ENCODE results near the gene DAP. TPM values are rescaled to one million over a fixed set of nuclear protein-coding genes. Genes with fewer than 3 reads are reported as not detected.

DAP gene
- polyA plus RNA-seq, 3 donors: 60.9 to 69.0 (median 62.3) TPM

- no peaks in the 10 kb centered on the region for H3K4me1 ChIP-seq (ENCODE audit: control insufficient read depth in 1 of 2, insufficient read depth in 2 of 2, low read length in 2 of 2)
- Mint-ChIP-seq H3K9me3 (peaks cover 0 to 2% (median 0%) of the 10 kb centered on the region in 7 donors), H3K4me1 (no peaks in the 10 kb centered on the region), H3K27ac (peak overlapping the region in 1 of 7 donors; percentile 41), H3K36me3 (no peaks in the 10 kb centered on the region), H3K27me3 (ENCODE audit: low read depth in 3 of 3) (peaks cover 0 to 1% (median 0%) of the 10 kb centered on the region in 3 donors), H3K4me3 (no peak overlapping the region)
- DNase-seq: no peak
- no peaks in the 10 kb centered on the region for H4K20me1 ChIP-seq (ENCODE audit: insufficient read depth, low read length)
- intact Hi-C loops (cut with micrococcal nuclease): no loop called here
- WGBS (ENCODE audit: insufficient coverage): 91% methylated on average over 6 of the region's 12 CpGs
- H3K4me2 ChIP-seq (replicated peaks; ENCODE audit: extremely low read depth, low read length, poor library complexity, severe bottlenecking): no peak overlapping the region
- no peak overlapping the region for H3K27ac ChIP-seq (ENCODE audit: low read depth in 1 of 2, low read length in 2 of 2)
- H3K9ac ChIP-seq (ENCODE audit: insufficient read depth, low read length, poor library complexity, severe bottlenecking): no peak overlapping the region
- H2AFZ ChIP-seq (ENCODE audit: insufficient read depth, low read depth, low read length, poor library complexity, severe bottlenecking): no peak overlapping the region
- no peak for TF ChIP-seq CTCF (IDR thresholded peaks at IDR 0.05)
- no peaks in the 10 kb centered on the region for H3K79me2 ChIP-seq (ENCODE audit: insufficient read depth, low read length)
- H3K9me3 ChIP-seq (replicated peaks in 1 of 2; ENCODE audit: control insufficient read depth in 1 of 2, insufficient read depth in 1 of 2, low read length in 2 of 2): no peaks in the 10 kb centered on the region
- no peaks in the 10 kb centered on the region for H3K36me3 ChIP-seq (replicated peaks in 1 of 2; ENCODE audit: control insufficient read depth in 1 of 2, insufficient read depth in 2 of 2, low read length in 2 of 2)
- H3K4me3 ChIP-seq (replicated peaks in 1 of 3; ENCODE audit: low read depth in 2 of 3, low read length in 3 of 3): no peak overlapping the region
- H3K27me3 ChIP-seq (ENCODE audit: control insufficient read depth in 2 of 2, insufficient read depth in 2 of 2, low read length in 2 of 2): no peaks in the 10 kb centered on the region
Observed at GRCh38 chr5:10653751-10654400, 107.2 kb downstream of the DAP start.

- Histone ChIP-seq H3K9me3 (replicated peaks in 1 of 2; ENCODE audit: control insufficient read depth in 1 of 2, insufficient read depth in 1 of 2, low read length in 2 of 2) (no peaks in the 10 kb centered on the region), H2AFZ (ENCODE audit: insufficient read depth, low read depth, low read length, poor library complexity, severe bottlenecking) (no peak overlapping the region), H3K4me3 (replicated peaks in 1 of 3; ENCODE audit: low read depth in 2 of 3, low read length in 3 of 3) (no peak overlapping the region), H3K27me3 (ENCODE audit: control insufficient read depth in 2 of 2, insufficient read depth in 2 of 2, low read length in 2 of 2) (no peaks in the 10 kb centered on the region), H4K20me1 (ENCODE audit: insufficient read depth, low read length) (no peaks in the 10 kb centered on the region), H3K4me1 (ENCODE audit: control insufficient read depth in 1 of 2, insufficient read depth in 2 of 2, low read length in 2 of 2) (no peaks in the 10 kb centered on the region), H3K4me2 (replicated peaks; ENCODE audit: extremely low read depth, low read length, poor library complexity, severe bottlenecking) (no peak overlapping the region), H3K79me2 (ENCODE audit: insufficient read depth, low read length) (no peaks in the 10 kb centered on the region), H3K27ac (ENCODE audit: low read depth in 1 of 2, low read length in 2 of 2) (no peak overlapping the region), H3K36me3 (replicated peaks in 1 of 2; ENCODE audit: control insufficient read depth in 1 of 2, insufficient read depth in 2 of 2, low read length in 2 of 2) (no peaks in the 10 kb centered on the region), H3K9ac (ENCODE audit: insufficient read depth, low read length, poor library complexity, severe bottlenecking) (no peak overlapping the region)
- peaks cover 0 to 5% (median 0%) of the 10 kb centered on the region in 7 donors for H3K9me3 Mint-ChIP-seq
- WGBS (ENCODE audit: insufficient coverage): 48% methylated on average over 2 of the region's 4 CpGs
- no peak for DNase-seq
- H3K4me1 Mint-ChIP-seq: no peaks in the 10 kb centered on the region
- H3K27me3 Mint-ChIP-seq (ENCODE audit: low read depth in 3 of 3): peaks cover 0 to 1% (median 0%) of the 10 kb centered on the region in 3 donors
- no peak for TF ChIP-seq CTCF (IDR thresholded peaks at IDR 0.05)
- peak overlapping the region in 3 of 7 donors; percentile 5 to 36 (median 26) for H3K27ac Mint-ChIP-seq
- H3K36me3 Mint-ChIP-seq: no peaks in the 10 kb centered on the region
- intact Hi-C loops (cut with micrococcal nuclease): no loop called here
- no peak overlapping the region for H3K4me3 Mint-ChIP-seq
Observed at GRCh38 chr5:10653043-10653442, 108.0 kb downstream of the DAP start.
